GM12801 (cell line): ENCODE results near the gene ERG28.

Experiments used
- TF ChIP-seq, protein P1 (sequence below): IDR thresholded peaks from one replicate; pipeline ENCODE4 v1.5.1; 2011; ENCODE audit warnings: control low read depth; ENCODE audit not compliant: insufficient read length; ENCODE audit errors: extremely low read depth

ERG28 gene

DNA sequence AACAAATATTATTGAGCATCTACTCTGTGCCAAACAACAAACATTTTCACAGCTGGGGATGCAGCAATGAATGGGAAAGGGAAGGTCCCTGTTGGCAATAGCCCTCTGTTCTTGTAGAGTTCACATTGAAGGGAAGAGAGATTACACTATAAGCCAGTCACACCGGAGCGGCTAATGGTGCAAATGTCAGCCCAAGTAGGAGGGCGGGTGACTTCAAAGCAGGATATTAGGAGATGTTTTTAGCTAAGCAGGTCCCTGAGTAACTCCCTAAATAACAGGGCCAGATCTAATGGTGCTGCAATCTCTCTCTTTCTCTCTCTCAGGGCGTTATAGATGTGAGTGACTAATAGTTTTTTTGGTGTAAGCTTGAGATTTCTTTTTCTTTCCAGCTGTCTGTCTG lies 51.6 kb downstream of the ERG28 start:
- TF ChIP-seq, protein P1, sequence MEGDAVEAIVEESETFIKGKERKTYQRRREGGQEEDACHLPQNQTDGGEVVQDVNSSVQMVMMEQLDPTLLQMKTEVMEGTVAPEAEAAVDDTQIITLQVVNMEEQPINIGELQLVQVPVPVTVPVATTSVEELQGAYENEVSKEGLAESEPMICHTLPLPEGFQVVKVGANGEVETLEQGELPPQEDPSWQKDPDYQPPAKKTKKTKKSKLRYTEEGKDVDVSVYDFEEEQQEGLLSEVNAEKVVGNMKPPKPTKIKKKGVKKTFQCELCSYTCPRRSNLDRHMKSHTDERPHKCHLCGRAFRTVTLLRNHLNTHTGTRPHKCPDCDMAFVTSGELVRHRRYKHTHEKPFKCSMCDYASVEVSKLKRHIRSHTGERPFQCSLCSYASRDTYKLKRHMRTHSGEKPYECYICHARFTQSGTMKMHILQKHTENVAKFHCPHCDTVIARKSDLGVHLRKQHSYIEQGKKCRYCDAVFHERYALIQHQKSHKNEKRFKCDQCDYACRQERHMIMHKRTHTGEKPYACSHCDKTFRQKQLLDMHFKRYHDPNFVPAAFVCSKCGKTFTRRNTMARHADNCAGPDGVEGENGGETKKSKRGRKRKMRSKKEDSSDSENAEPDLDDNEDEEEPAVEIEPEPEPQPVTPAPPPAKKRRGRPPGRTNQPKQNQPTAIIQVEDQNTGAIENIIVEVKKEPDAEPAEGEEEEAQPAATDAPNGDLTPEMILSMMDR: no peak

DNA sequence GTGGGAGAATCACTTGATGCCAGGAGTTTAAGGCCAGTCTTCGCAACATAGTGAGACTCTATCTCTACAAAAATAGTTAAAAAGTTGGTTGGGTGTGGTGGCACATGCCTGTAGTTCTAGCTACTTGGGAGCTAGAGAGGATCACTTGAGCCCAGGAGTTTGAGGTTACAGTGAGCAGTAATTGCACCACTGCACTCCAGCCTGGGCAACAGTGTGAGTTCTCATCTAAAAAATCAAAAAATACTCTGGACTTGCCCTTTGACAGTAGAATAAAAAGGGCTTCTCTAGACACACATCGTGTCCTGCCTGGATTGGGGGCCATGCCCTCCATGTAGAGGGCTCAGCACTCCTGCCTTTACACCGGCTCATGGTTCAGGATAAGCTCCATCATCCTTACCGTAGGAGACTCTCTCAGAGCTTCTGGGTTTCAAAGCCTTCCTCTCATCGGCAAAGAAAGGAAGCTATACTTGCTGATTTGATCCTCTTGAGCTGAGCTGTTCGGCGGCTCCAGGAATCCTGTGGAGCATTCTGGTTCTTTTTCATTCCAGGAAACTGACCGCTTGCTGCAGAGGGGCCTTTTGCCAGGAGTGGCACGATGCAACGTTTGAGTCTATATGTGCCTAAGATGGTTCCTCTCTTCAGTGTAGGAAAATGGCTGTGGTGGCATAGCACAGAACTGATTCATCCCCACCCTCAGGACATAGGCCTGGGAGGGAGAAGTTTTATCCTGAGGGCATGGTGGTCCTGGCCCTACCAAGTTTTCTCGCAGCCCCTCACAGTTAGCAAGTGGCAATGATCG lies 52.6 kb downstream of the ERG28 start:
- TF ChIP-seq, protein P1: no peak

DNA sequence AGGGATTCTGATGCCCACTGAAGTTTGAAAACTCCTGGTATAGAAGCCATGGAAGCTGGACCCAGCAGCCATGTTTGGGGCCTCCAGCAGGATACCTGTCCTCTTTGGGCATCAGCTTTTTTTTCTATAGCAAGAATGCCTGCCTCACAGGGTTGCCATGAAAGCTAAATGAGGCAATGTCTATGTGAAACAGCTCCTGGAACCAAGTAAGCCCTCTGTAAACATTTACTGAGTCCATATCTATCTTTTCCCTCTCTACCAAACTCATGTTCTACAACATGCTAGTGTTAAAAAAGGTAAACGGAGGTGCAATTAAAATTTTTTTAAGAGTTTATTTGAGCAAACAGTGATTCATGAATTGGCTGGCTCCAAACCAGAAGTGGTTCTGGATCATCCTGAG lies 53.6 kb downstream of the ERG28 start:
- TF ChIP-seq, protein P1: no peak

DNA sequence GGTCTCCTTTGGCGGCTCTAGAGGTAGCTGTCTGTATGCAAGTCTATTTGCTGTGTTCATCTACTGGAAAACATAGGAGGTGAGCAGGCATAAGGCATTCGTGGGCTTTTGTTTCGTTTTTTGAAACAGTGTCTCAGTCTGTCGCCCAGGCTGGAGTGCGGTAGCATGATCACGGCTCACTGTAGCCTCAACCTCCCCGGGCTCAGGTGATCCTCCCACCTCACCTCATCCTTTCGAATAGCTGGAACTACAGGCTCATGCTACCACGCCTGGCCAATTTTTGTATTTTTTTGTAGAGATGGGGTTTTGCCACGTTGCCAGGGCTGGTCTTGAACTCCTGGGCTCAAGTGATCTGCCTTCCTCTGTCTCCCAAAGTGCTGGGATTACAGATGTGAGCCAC lies 54.8 kb downstream of the ERG28 start:
- TF ChIP-seq, protein P1: no peak

DNA sequence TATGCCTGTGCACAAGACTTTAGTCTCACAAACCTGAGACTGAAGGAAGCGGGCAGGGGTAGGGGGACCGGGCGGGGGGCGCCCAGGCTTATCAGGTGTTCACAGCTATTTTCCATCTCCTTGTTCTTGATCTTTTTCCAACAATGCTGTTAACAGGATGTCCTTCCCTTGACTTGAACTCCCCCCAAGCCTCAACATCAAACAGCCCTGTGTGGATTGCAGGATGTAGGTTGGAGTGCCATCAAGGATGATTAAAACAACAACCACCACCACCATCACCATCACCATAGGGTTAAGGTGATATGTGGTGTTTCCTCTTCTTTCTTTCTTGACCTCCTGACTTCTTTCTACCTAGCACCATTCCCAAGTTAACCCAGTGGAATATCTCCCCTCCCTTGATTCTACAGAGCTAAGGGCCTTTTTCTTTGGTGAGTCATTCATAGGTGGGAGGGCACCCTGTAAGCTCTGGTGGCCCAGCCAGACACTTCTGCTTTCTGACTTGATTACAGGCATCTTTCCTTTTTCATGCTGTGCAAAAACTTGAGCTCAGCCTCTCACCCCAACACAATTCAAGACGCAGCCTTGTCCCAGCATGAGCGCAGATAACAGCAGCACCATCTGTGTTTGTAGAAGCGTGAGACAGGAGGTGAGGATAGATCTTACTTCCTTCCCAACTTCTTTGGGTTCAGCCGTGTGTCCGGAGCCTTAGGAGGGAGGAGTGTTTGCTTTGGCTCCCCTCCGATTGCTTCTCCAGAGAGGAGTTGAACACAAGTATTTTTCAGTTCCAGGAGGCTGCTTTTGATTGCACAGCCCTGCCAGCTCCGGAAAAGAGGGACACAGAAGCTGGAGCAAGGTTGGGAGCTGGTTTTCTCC lies 55.5 kb downstream of the ERG28 start:
- TF ChIP-seq, protein P1: no peak

DNA sequence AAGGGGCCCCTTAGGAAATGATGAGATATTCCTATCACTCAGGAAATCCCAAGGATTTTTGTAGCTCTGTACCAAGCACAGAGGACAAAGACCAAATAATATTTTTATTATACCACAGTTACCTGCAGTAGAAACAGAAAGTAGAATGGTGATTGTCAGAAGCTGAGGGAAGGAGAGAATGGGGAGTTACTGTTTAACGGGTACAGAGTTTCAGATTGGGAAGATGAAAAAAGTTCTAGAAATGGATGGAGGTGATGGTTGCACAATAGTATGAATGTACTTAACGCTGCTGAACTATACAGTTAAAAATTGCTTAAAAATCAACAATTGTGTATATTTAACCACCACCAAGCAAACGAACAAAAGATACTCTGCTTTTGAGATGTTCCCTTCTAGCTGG lies 58.2 kb downstream of the ERG28 start:
- TF ChIP-seq, protein P1: no peak
